Thoracic aorta (tissue), 2 donors: ENCODE data around the gene ZNF33B. TPM values are rescaled to one million over a fixed set of nuclear protein-coding genes. Genes with fewer than 3 reads are reported as not detected.

Source experiments
- ATAC-seq: fragments of 150-250 bp; one replicate; pipeline ENCODE4 v1.8.0; 2017; ENCODE audit warnings: low read depth; ENCODE audit not compliant: insufficient number of reproducible peaks, low FRiP score
- DNase-seq: peaks from one replicate; pipeline ENCODE4 v3.0.0-alpha.2; 2020; ENCODE audit warnings: low spot score
- H3K27ac ChIP-seq, 2 donors: fragments of 200-600 bp; sonication (generic); 1 replicate in 1 of 2; 2 replicates in 1 of 2; pipeline ENCODE4 v1.5.1; 2016; ENCODE audit warnings: mild to moderate bottlenecking in 2 of 2, moderate library complexity in 2 of 2
- H3K27me3 ChIP-seq: fragments of 200-600 bp; sonication (generic); replicated peaks from 2 replicates; pipeline ENCODE4 v1.6.0; 2016; ENCODE audit warnings: mild to moderate bottlenecking; ENCODE audit not compliant: insufficient read depth
- H3K36me3 ChIP-seq: fragments of 200-600 bp; sonication (generic); one replicate; pipeline ENCODE4 v1.5.1; 2016
- H3K4me1 ChIP-seq, 2 donors: fragments of 200-600 bp; sonication (generic); 1 replicate in 1 of 2; 2 replicates in 1 of 2; pipeline versions ENCODE4 v1.5.1 to v1.6.0; 2016; ENCODE audit warnings: low read depth in 2 of 2, mild to moderate bottlenecking in 1 of 2; ENCODE audit not compliant: control insufficient read depth in 1 of 2
- H3K4me3 ChIP-seq: fragments of 200-600 bp; sonication (generic); 2 replicates; pipeline ENCODE4 v1.5.1; 2016; ENCODE audit warnings: mild to moderate bottlenecking
- H3K9me3 ChIP-seq: fragments of 200-600 bp; sonication (generic); 2 replicates; pipeline ENCODE4 v1.5.1; 2016
- total RNA-seq, 2 donors: library from RNA; depleted of rRNA; stranded (reverse); fragments of >200 nt; gene quantifications; one replicate each; pipeline versions ENCODE4 v1.1.0 to v1.2.3, GENCODE V29; 2016
- TF ChIP-seq, protein P1 (sequence below): fragments of 200-600 bp; sonication (generic); IDR thresholded peaks from one replicate; pipeline ENCODE4 v1.5.1; 2019; ENCODE audit warnings: antibody characterized with exemption

Gene ZNF33B
- total RNA-seq, 2 donors from 2014 or later = 5.6 to 12.1 TPM

DNA sequence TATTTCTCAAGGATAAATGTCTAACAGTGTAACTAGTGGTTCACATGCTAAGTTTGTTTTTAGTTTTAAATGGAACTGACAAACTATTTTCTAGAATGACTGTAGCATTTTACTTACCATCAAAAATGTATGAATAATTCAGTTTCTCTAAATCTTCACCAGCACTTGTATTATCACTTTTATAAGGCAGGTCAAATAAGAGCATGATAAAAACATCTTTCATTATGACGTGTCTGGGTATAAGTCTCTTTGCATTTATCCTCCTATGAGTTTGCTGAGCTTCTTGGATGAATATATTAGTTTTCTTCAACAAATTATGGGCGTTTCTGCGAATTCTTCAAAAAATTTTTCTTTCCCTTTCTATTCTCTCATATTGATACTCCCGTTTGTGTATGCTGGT, 19.9 kb downstream of the ZNF33B start:
- Histone ChIP-seq H3K27ac (no peak overlapping the region), H3K4me1 (no peaks in the 10 kb centered on the region), H3K36me3 (peaks cover 13% of the 10 kb centered on the region), H3K4me3 (no peak overlapping the region), H3K9me3 (no peaks in the 10 kb centered on the region), H3K27me3 (no peaks in the 10 kb centered on the region)
- TF ChIP-seq, protein P1, sequence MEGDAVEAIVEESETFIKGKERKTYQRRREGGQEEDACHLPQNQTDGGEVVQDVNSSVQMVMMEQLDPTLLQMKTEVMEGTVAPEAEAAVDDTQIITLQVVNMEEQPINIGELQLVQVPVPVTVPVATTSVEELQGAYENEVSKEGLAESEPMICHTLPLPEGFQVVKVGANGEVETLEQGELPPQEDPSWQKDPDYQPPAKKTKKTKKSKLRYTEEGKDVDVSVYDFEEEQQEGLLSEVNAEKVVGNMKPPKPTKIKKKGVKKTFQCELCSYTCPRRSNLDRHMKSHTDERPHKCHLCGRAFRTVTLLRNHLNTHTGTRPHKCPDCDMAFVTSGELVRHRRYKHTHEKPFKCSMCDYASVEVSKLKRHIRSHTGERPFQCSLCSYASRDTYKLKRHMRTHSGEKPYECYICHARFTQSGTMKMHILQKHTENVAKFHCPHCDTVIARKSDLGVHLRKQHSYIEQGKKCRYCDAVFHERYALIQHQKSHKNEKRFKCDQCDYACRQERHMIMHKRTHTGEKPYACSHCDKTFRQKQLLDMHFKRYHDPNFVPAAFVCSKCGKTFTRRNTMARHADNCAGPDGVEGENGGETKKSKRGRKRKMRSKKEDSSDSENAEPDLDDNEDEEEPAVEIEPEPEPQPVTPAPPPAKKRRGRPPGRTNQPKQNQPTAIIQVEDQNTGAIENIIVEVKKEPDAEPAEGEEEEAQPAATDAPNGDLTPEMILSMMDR = no peak
- ATAC-seq (no peak), DNase-seq (no peak)

DNA sequence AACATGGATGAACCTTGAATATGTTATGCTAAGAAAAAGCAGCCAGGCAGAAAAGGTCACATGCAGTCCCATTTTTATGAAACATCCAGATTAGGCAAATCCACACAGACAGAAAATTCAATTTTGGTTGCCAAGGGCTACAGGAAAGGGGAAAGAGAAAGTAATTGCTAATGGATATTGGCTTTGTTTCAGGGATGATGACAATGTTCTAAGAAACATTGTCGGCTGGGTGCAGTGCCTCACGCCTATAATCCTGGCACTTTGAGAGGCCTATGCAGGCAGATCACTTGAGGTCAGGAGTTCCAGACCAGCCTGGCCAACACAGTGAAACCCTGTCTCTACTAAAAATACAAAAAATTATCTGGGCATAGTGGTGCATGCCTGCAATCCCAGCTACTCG, 23.0 kb downstream of the ZNF33B start:
- Histone ChIP-seq H3K27me3 (no peaks in the 10 kb centered on the region), H3K4me3 (no peak overlapping the region), H3K27ac (no peak overlapping the region), H3K36me3 (peaks cover 11% of the 10 kb centered on the region), H3K9me3 (no peaks in the 10 kb centered on the region), H3K4me1 (no peaks in the 10 kb centered on the region)
- TF ChIP-seq, protein P1 = no peak
- DNase-seq = no peak
- ATAC-seq = no peak

DNA sequence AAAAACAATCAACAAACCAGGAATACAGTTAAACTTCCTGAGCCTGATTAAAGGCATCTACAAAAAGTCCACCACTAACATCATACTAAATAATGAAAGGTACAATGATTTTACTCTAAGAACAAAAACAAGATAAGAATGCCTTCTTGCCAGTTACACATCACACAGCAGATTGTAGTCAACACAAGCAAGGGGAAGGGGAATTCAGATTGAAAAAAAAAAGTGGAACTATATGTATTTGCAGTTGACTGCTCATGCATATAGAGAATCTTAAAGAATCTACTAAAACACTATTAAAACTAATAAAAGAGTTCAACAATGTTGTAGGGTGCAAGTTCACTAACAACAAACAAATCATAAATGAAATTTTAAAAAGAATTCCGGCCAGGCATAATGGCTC, 28.5 kb downstream of the ZNF33B start:
- peaks cover 11% of the 10 kb centered on the region for H3K36me3 ChIP-seq
- TF ChIP-seq, protein P1 = no peak
- no peaks in the 10 kb centered on the region for H3K27me3 ChIP-seq
- H3K9me3 ChIP-seq = no peaks in the 10 kb centered on the region
- H3K27ac ChIP-seq = no peak overlapping the region
- no peak overlapping the region for H3K4me3 ChIP-seq
- DNase-seq (no peak), ATAC-seq (no peak)
- H3K4me1 ChIP-seq = no peaks in the 10 kb centered on the region

DNA sequence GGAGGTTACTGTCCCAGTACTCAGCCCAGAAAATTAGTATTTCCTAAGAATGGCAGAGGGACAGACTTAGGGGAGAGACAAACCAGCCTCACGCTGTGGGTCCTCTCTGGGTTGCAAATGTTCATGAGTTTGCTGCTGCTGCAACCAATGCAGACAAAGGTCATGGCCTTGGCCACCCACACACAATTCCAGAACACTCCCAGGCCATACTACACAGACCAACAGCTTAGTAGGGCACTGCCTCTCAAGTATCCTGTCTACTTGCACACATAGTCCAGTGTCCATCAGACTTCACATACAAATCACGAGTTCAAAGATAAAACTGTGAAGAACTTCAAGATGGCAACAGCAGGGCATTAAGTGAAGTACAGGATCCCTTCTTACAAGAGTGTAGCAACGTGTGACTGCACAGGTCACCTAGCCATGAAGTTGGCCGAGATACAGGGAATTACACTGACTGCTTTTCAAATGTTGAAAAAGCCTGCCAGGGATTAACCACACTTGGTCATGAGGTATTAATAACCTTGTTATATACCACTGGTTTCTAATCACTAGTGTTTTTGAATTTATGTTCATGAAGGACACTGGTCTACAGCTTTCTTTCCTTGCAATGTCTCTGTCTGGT, 40.0 kb downstream of the ZNF33B start:
- peaks cover 7% of the 10 kb centered on the region for H3K9me3 ChIP-seq
- no peaks in the 10 kb centered on the region for H3K27me3 ChIP-seq
- TF ChIP-seq, protein P1 = no peak
- no peak overlapping the region for H3K27ac ChIP-seq
- H3K4me3 ChIP-seq = no peak overlapping the region
- ATAC-seq = no peak
- peaks cover 15% of the 10 kb centered on the region for H3K36me3 ChIP-seq
- H3K4me1 ChIP-seq = no peaks in the 10 kb centered on the region
- no peak for DNase-seq

DNA sequence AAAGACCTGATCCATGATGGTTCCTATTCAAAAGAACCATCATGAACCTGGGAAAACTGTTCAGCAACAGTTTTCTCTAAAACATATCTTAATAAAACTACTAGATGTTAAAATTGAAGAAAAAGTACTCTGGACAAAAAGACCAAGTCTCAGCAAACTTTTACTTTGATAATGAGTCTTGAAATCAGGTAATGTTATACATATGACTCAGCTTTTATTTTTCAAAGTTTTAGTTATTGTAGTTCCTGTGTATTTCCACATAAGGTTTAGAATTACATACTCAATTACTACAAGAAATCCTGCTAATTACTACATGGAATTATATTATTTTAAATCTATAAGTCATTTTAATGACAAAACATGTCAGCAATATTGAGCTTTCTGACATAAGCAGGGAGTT, 42.2 kb downstream of the ZNF33B start:
- TF ChIP-seq, protein P1 = no peak
- no peak for ATAC-seq
- peaks cover 34% of the 10 kb centered on the region for H3K36me3 ChIP-seq

More for the DNA sequence above, 42.2 kb downstream of the ZNF33B start:
- Histone ChIP-seq H3K27ac (no peak overlapping the region), H3K4me1 (no peaks in the 10 kb centered on the region), H3K27me3 (no peaks in the 10 kb centered on the region), H3K4me3 (no peak overlapping the region), H3K9me3 (peaks cover 23% of the 10 kb centered on the region)
- no peak for DNase-seq
